ENCODE measurements around the gene SPPL3.

The SPPL3 gene

GRCh38 chr12:120801146-120801545, 103.0 kb downstream of the SPPL3 start:
- H3K27me3 ChIP-seq (replicated peaks; ENCODE audit: control insufficient read depth, insufficient read depth, low read length): no peaks in the 10 kb centered on the region
- no peak for DNase-seq (ENCODE audit: extremely low read depth, insufficient read length)
- TF ChIP-seq CTCF (IDR thresholded peaks at IDR 0.05; ENCODE audit: insufficient read depth, low read length, poor library complexity, severe bottlenecking): no peak
- H3K36me3 ChIP-seq (ENCODE audit: control insufficient read depth, insufficient read depth, low read length): no peaks in the 10 kb centered on the region
- no peak overlapping the region for H3K4me3 ChIP-seq (replicated peaks; ENCODE audit: low read depth, low read length)

DNA sequence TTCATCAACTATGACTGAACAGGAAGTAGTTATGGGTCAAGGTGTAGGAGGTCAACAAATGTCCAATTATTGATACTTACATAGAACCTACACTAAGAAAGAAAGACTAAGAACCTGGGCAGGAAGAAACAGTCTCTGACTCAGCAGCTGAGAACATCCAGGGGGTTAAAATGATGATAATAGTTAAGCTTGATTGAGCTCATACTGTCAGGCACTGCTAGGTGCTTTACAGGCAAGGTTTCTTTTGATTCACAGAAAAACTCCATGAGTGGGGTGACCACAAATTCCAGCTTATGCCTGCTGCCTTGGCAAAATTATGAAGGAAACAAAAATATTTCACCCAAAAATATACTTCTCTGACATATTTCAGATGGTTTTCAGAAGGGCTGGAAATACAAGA, 103.5 kb downstream of the SPPL3 start:
- Histone ChIP-seq H3K36me3 (ENCODE audit: control insufficient read depth, insufficient read depth, low read length) (no peaks in the 10 kb centered on the region), H3K4me3 (replicated peaks; ENCODE audit: low read depth, low read length) (no peak overlapping the region)
- no peak for DNase-seq (ENCODE audit: extremely low read depth, insufficient read length)

GRCh38 chr12:120799243-120800045, 104.7 kb downstream of the SPPL3 start:
- no peak for DNase-seq (ENCODE audit: extremely low read depth, insufficient read length)
- Histone ChIP-seq H3K4me3 (replicated peaks; ENCODE audit: low read depth, low read length) (no peak overlapping the region), H3K27me3 (replicated peaks; ENCODE audit: control insufficient read depth, insufficient read depth, low read length) (no peaks in the 10 kb centered on the region), H3K36me3 (ENCODE audit: control insufficient read depth, insufficient read depth, low read length) (no peaks in the 10 kb centered on the region)
- no peak for TF ChIP-seq CTCF (IDR thresholded peaks at IDR 0.05; ENCODE audit: insufficient read depth, low read length, poor library complexity, severe bottlenecking)

More for the DNA sequence above, 103.5 kb downstream of the SPPL3 start:
- H3K27me3 ChIP-seq (replicated peaks; ENCODE audit: control insufficient read depth, insufficient read depth, low read length): no peaks in the 10 kb centered on the region
- no peak for TF ChIP-seq CTCF (IDR thresholded peaks at IDR 0.05; ENCODE audit: insufficient read depth, low read length, poor library complexity, severe bottlenecking)

DNA sequence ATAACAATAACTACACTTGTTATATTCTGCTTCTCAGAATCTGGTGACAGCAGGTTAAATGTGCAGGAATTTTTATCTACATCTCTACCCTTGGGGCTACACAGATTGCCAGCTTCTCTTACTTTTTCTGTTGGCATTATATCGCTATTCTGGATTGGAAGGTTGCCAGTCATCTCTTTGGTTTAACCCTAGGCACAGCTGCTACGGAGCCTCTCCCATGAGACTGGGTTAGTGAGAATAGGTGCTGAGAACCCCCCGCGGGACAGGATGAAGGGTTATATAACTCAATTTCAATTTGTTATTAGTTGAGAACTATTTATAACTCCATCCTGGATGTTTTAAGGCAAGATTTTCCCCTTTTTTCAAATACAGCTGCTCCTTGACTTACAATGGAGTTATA, 105.5 kb downstream of the SPPL3 start:
- no peaks in the 10 kb centered on the region for H3K27me3 ChIP-seq (replicated peaks; ENCODE audit: control insufficient read depth, insufficient read depth, low read length)
- H3K4me3 ChIP-seq (replicated peaks; ENCODE audit: low read depth, low read length): 0 out of 2 replicates have a peak overlapping the region, but pooled peaks have one; percentile 7
- TF ChIP-seq CTCF (IDR thresholded peaks at IDR 0.05; ENCODE audit: insufficient read depth, low read length, poor library complexity, severe bottlenecking): no peak
- no peak for DNase-seq (ENCODE audit: extremely low read depth, insufficient read length)
- H3K36me3 ChIP-seq (ENCODE audit: control insufficient read depth, insufficient read depth, low read length): no peaks in the 10 kb centered on the region

GRCh38 chr12:120797677-120798642, 106.2 kb downstream of the SPPL3 start:
- Histone ChIP-seq H3K36me3 (ENCODE audit: control insufficient read depth, insufficient read depth, low read length) (no peaks in the 10 kb centered on the region; the same call in 1 of the 2 replicates), H3K4me3 (replicated peaks; ENCODE audit: low read depth, low read length) (0 out of 2 replicates have a peak overlapping the region, but pooled peaks have one; percentile 4), H3K27me3 (replicated peaks; ENCODE audit: control insufficient read depth, insufficient read depth, low read length) (no peaks in the 10 kb centered on the region)
- TF ChIP-seq CTCF (IDR thresholded peaks at IDR 0.05; ENCODE audit: insufficient read depth, low read length, poor library complexity, severe bottlenecking): peak; percentile 12
- DNase-seq (ENCODE audit: extremely low read depth, insufficient read length): peak; percentile 39
